Ovary (tissue), 9 donors: ENCODE results near the gene ADAMTS2. TPM values are rescaled to one million over a fixed set of nuclear protein-coding genes. Genes with fewer than 3 reads are reported as not detected.

Source experiments
- DNase-seq, 5 donors: peaks; one replicate each; pipeline ENCODE4 v3.0.0-alpha.2; 2019 to 2020
- H3K27ac ChIP-seq, 2 donors: fragments of 200-600 bp; one replicate each; pipeline versions ENCODE4 v1.5.1 to v1.8.0; 2019 to 2022
- H3K27me3 ChIP-seq: fragments of 200-600 bp; one replicate; pipeline ENCODE4 v1.8.0; 2022
- H3K36me3 ChIP-seq: fragments of 200-600 bp; sonication (generic); one replicate; pipeline ENCODE4 v1.5.1; 2019
- H3K4me1 ChIP-seq: one replicate; pipeline ENCODE4 v1.8.1; 2013; ENCODE audit warnings: mild to moderate bottlenecking, moderate library complexity; ENCODE audit not compliant: insufficient read depth
- H3K4me3 ChIP-seq: fragments of 200-600 bp; sonication (generic); one replicate; pipeline ENCODE4 v1.5.1; 2017
- H3K9me3 ChIP-seq, 2 donors: fragments of 200-600 bp in 1 of 2; sonication (generic) in 1 of 2; one replicate each; pipeline versions ENCODE4 v1.5.1 to v1.8.1; 2013 to 2019; ENCODE audit warnings: mild to moderate bottlenecking in 1 of 2, moderate library complexity in 1 of 2
- EP300 ChIP-seq: sonication (generic); formaldehyde crosslinking; IDR thresholded peaks from one replicate; pipeline ENCODE4 v1.6.1; 2017; ENCODE audit warnings: antibody characterized with exemption
- POLR2A ChIP-seq: fragments of 450-650 bp; IDR thresholded peaks from one replicate; pipeline ENCODE4 v1.6.1; 2017; ENCODE audit warnings: antibody characterized with exemption, mild to moderate bottlenecking, moderate library complexity
- WGBS, 3 donors: extraction: QIAGEN DNeasy Blood & Tissue Kit in 1 of 3; methylation state at CpG; one replicate each; pipeline versions ENCODE4 v1.1.5 to v1.1.7; 2013 to 2017; 5-methylcytosine and 5-hydroxymethylcytosine counted together
- intact Hi-C, 4 donors: fragments of 100-400 bp; cut with DNase I; formaldehyde crosslinking; loops; one replicate each; pipeline versions ENCODE4 v1.11.0 to v1.15.1; 2022 to 2023
- polyA plus RNA-seq, 2 donors: library from polyadenylated mRNA; stranded (reverse); fragments of 200-250 nt in 1 of 2; fragments of 350-450 nt in 1 of 2; fragmentation: Illumina TruSeq in 1 of 2; extraction: RNeasy Lipid Tissue Mini Kit (QIAGEN cat#74804) in 1 of 2; gene quantifications; one replicate each; pipeline ENCODE4 v1.2.3, GENCODE V29; 2013 to 2014
- total RNA-seq, 7 donors: library from RNA; depleted of rRNA in 2 of 7; stranded (reverse); fragments of >200 nt in 2 of 7; fragmentation: NEBNext Ultra II Directional in 3 of 7; extraction: Animal tissue kit (Norgen Biotek cat#: 25700) in 3 of 7; gene quantifications; one replicate each; pipeline versions ENCODE4 v1.1.0 to v1.2.4, GENCODE V29; 2016 to 2023
- TF ChIP-seq, protein P1 (sequence below), 3 donors: fragments of 450-650 bp in 2 of 3; fragments of 200-600 bp in 1 of 3; IDR thresholded peaks; one replicate each; pipeline versions ENCODE4 v1.5.1 to v1.8.0; 2016 to 2022; ENCODE audit warnings: antibody characterized with exemption in 3 of 3, mild to moderate bottlenecking in 1 of 3
- donor health status: DM: no; HTN: no; CAD: no; lungs with moderate emphysema.
- donor health status: DM: no; HTN: no; CAD: no.
- donor health status: Bipolar disorder and iron deficiency.
- donor health status: DM: yes; HTN: yes; CAD: no.
- donor health status: DM: no; HTN: no; CAD: no.
- donor health status: DM: yes; HTN: yes; CAD: no.

Gene ADAMTS2
- total and polyA plus RNA-seq, 9 donors = 7.9 to 31.8 (median 11.5) TPM

DNA sequence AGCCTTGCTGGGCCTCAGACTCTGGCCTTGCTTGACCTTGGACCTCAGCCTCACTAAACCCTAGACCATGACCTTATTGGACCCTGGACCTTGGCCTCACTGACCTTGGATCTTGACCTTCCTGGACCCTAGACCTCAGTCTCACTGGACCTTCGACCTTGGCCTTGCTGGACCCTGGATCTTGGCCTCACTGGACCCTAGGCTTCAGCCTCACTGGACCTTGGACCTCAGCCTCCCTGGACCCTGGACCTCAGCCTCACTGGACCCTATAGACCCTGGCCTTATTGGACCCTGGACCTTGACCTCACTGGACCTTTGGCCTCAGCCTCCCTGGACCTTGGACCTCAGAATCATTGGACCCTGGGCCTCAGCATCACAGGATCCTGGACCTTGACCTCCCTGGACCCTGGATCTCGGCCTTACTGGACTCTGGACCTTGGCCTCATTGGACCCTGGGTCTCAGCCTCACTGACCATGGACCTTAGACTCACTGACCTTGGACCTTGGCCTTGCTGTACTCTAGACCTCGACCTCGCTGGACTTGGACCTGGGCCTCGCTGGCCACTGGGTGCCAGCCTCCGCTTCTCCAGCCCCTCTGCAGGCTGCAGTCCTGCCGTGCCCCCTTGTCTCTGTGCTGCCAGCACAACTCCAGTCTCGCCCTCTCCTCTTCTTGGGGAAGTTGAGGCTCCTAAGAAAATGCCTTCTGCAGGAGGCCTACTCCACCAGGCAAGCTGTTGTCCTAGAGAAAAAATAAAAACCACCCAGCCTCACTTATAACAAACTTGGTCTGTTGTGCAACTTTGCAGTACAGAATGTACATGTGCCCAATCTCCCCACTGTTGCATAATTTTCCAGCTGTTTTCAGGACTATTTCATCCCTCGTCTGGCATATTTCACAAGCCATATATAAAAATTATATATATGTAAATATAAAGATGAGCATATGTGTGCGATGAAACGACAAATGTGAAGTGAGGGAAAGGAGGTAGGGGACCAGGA is 11.0 kb upstream of the ADAMTS2 start:
- H3K36me3 ChIP-seq = no peaks in the 10 kb centered on the region
- no peak overlapping the region for H3K27ac ChIP-seq
- DNase-seq = peak in 2 of 5 donors; percentile 45 to 51
- intact Hi-C loops = no loop called here
- no peaks in the 10 kb centered on the region for H3K27me3 ChIP-seq
- whole genome bisulfite sequencing, 3 donors = 69 to 75% (median 74%) methylated on average over 11 of the region's 11 CpGs
- TF ChIP-seq EP300 (no peak), POLR2A (no peak)
- TF ChIP-seq, protein P1, sequence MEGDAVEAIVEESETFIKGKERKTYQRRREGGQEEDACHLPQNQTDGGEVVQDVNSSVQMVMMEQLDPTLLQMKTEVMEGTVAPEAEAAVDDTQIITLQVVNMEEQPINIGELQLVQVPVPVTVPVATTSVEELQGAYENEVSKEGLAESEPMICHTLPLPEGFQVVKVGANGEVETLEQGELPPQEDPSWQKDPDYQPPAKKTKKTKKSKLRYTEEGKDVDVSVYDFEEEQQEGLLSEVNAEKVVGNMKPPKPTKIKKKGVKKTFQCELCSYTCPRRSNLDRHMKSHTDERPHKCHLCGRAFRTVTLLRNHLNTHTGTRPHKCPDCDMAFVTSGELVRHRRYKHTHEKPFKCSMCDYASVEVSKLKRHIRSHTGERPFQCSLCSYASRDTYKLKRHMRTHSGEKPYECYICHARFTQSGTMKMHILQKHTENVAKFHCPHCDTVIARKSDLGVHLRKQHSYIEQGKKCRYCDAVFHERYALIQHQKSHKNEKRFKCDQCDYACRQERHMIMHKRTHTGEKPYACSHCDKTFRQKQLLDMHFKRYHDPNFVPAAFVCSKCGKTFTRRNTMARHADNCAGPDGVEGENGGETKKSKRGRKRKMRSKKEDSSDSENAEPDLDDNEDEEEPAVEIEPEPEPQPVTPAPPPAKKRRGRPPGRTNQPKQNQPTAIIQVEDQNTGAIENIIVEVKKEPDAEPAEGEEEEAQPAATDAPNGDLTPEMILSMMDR (IDR thresholded peaks at IDR 0.05) = no peak
- no peaks in the 10 kb centered on the region for H3K9me3 ChIP-seq
- H3K4me1 ChIP-seq = peaks cover 6% of the 10 kb centered on the region
- no peak overlapping the region for H3K4me3 ChIP-seq

DNA sequence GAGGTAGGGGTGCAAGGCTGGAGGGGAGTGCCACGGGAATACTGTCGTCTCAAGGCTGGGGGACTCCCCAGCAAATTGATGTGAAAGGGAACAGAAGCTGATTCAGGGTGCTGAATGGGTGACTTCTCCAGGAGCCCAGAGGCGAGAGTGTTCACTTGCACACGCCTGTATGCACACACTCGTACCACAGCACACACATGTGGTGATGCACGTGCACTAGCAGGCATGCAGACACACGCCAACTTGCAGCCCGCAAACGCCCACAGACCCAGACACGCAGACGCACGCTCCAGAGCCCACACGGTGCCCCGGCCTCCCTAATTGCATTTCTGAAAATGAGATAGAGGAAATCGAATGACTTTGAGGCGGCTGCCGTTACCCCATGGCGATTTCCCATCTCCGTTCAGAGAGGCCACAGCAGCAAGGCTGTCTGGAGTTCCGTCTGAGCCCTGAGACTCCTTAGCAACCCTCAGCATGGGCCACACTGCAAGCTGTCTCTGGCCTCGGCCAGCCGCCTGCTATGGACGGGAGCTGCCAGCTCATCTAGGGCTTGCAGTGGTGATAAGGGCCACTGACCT is 9.1 kb upstream of the ADAMTS2 start:
- no peak overlapping the region for H3K4me3 ChIP-seq
- no peaks in the 10 kb centered on the region for H3K9me3 ChIP-seq
- peaks cover 6% of the 10 kb centered on the region for H3K4me1 ChIP-seq
- TF ChIP-seq EP300 (no peak), POLR2A (no peak)
- TF ChIP-seq, protein P1 (IDR thresholded peaks at IDR 0.05) = no peak
- DNase-seq = no peak
- no peaks in the 10 kb centered on the region for H3K36me3 ChIP-seq
- H3K27me3 ChIP-seq = no peaks in the 10 kb centered on the region
- 84 to 90% (median 87%) methylated on average over 18 to 23 of the region's 23 CpGs for WGBS, 3 donors
- no peak overlapping the region for H3K27ac ChIP-seq
- intact Hi-C loops = no loop called here

DNA sequence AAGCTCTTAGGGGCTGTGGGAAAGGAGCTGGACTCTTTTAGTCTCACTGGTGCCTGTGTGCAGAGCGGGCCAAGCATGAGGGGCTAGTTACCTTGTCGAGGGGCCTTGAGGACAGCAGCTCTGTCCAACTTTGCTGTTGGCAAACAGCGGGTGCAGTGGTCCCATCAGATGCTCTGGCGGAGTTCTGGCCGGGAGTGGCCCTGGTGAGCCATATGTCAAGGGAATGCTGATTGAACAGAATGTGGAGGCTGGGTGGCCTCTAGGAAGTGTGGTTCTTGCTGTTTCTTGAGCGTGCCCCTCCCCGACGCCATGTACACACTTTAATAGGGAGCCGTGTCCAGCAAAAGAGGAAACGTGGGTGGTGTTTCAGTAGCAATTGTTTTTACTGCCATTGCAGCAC is 3.6 kb upstream of the ADAMTS2 start:
- TF ChIP-seq, protein P1 (IDR thresholded peaks at IDR 0.05) = no peak
- TF ChIP-seq POLR2A (no peak), EP300 (no peak)
- H3K4me3 ChIP-seq = no peak overlapping the region
- H3K27me3 ChIP-seq = no peaks in the 10 kb centered on the region
- whole genome bisulfite sequencing, 3 donors = 63 to 82% (median 82%) methylated on average over 10 of the region's 10 CpGs
- intact Hi-C loops = loop anchor here in 3 of 4 donors (5.0 to 10.0 kb wide), 4 partner anchors 136 to 492 kb away; partner anchors contain the start of gene ZNF354B (in 1 of the 3)
- H3K9me3 ChIP-seq = no peaks in the 10 kb centered on the region
- peaks cover 2% of the 10 kb centered on the region for H3K4me1 ChIP-seq
- DNase-seq = no peak
- no peak overlapping the region for H3K27ac ChIP-seq
- H3K36me3 ChIP-seq = no peaks in the 10 kb centered on the region

DNA sequence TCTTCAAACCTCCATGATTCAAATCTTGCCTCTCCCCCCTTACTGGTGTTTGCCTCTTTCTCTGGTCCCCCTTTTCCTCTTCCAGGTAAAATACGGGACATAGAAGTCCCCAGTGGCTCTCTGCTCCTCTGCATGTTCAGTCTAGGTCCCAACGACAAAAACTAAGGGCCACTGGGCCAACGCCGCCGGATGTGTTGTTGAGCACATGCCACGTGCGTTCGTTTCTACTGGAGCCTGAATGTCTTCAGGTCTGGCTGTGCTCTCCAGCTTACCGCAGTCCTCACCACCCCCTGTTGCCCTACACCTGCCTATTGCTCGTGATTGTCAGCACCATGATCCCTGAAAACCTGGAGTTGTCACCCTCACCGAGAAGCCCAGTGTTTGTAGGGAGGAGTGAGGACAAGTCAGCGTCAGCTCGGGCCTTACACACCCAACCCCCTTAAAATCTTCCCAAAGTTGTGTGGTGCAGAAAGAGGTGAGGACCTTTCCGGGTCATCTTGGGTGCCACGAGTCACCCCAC is 2.8 kb upstream of the ADAMTS2 start:
- Histone ChIP-seq H3K4me1 (peaks cover 10% of the 10 kb centered on the region), H3K27ac (no peak overlapping the region), H3K36me3 (no peaks in the 10 kb centered on the region), H3K9me3 (no peaks in the 10 kb centered on the region), H3K4me3 (no peak overlapping the region), H3K27me3 (no peaks in the 10 kb centered on the region)
- intact Hi-C loops = loop anchor here in 3 of 4 donors (5.0 to 10.0 kb wide), 4 partner anchors 137 to 491 kb away; partner anchors contain the start of gene ZNF354B (in 1 of the 3)
- TF ChIP-seq POLR2A (no peak), EP300 (no peak)
- TF ChIP-seq, protein P1 (IDR thresholded peaks at IDR 0.05) = no peak
- DNase-seq = no peak
- WGBS, 3 donors = 87 to 90% (median 87%) methylated on average over 15 of the region's 15 CpGs
